Natural killer cell (primary cell): ENCODE data around the gene IL1R1. TPM values are rescaled to one million over a fixed set of nuclear protein-coding genes. Genes with fewer than 3 reads are reported as not detected.

Source experiments
- ATAC-seq, 3 donors: fragments of 150-1000 bp in 2 of 3; fragments of 200-7000 bp in 1 of 3; cut with Tn5 transposase; 1 replicate in 1 of 3; 2 replicates in 2 of 3; pipeline ENCODE4 v1.10.0; 2021; ENCODE audit warnings: mild to moderate bottlenecking in 2 of 3, moderate library complexity in 2 of 3
- DNase-seq, 2 donors: peaks; one replicate each; pipeline versions ENCODE4 v3.0.0 to v3.0.0-alpha.2; 2013 to 2021; ENCODE audit warnings: mixed read lengths in 1 of 2
- H3K27ac ChIP-seq: one replicate; pipeline ENCODE4 v1.5.1; 2013; ENCODE audit warnings: mild to moderate bottlenecking, low read length
- H3K27me3 ChIP-seq: one replicate; pipeline ENCODE4 v1.6.1; 2013; ENCODE audit warnings: low read length; ENCODE audit not compliant: control insufficient read depth, insufficient read depth
- H3K36me3 ChIP-seq: one replicate; pipeline ENCODE4 v1.6.1; 2013; ENCODE audit warnings: low read length; ENCODE audit not compliant: control insufficient read depth, insufficient read depth
- H3K4me1 ChIP-seq: one replicate; pipeline ENCODE4 v1.6.1; 2013; ENCODE audit warnings: low read length; ENCODE audit not compliant: control insufficient read depth, insufficient read depth
- H3K4me3 ChIP-seq: one replicate; pipeline ENCODE4 v1.5.1; 2013; ENCODE audit warnings: low read length
- H3K9me3 ChIP-seq: one replicate; pipeline ENCODE4 v1.6.1; 2013; ENCODE audit warnings: low read length; ENCODE audit not compliant: control insufficient read depth, insufficient read depth
- H3K27ac Mint-ChIP-seq, 2 donors: one replicate each; pipeline ENCODE4 v1.8.0; 2022; ENCODE audit warnings: mild to moderate bottlenecking in 2 of 2, mixed read lengths in 2 of 2, moderate library complexity in 1 of 2
- H3K27me3 Mint-ChIP-seq, 2 donors: one replicate each; pipeline ENCODE4 v1.8.0; 2022; ENCODE audit warnings: low read depth in 2 of 2, mixed read lengths in 2 of 2
- H3K36me3 Mint-ChIP-seq: one replicate; pipeline ENCODE4 v1.8.0; 2022; ENCODE audit warnings: mixed read lengths
- H3K4me1 Mint-ChIP-seq, 2 donors: one replicate each; pipeline ENCODE4 v1.8.0; 2022; ENCODE audit warnings: mixed read lengths in 2 of 2
- H3K4me3 Mint-ChIP-seq: one replicate; pipeline ENCODE4 v1.8.0; 2022; ENCODE audit warnings: mild to moderate bottlenecking, moderate library complexity, mixed read lengths
- H3K9me3 Mint-ChIP-seq, 2 donors: one replicate each; pipeline ENCODE4 v1.8.0; 2022; ENCODE audit warnings: mixed read lengths in 2 of 2
- CTCF ChIP-seq: fragments of 200-600 bp; IDR thresholded peaks from one replicate; pipeline ENCODE4 v1.8.0; 2022; ENCODE audit warnings: antibody characterized with exemption
- WGBS: methylation state at CpG from one replicate; pipeline ENCODE4 v1.1.7; 2013; ENCODE audit warnings: missing lambda C conversion rate; ENCODE audit not compliant: insufficient coverage; 5-methylcytosine and 5-hydroxymethylcytosine counted together
- intact Hi-C: fragments of 100-400 bp; cut with micrococcal nuclease; formaldehyde crosslinking; loops from one replicate; pipeline ENCODE4 v1.14.2; 2022
- total RNA-seq, 4 donors: library from RNA; stranded (reverse); fragments of 120-200 nt in 1 of 4; gene quantifications; one replicate each; pipeline versions ENCODE4 v1.2.3 to v1.2.4, GENCODE V29; 2013 to 2022

The IL1R1 gene
- total RNA-seq, 3 donors from 2014 or later (not counting 1 experiment from before 2014, with no cell fraction given), result 0.45 to 3.1 (median 0.68) TPM

- H3K27ac ChIP-seq, result no peak overlapping the region
- H3K27me3 ChIP-seq, result no peaks in the 10 kb centered on the region
- Mint-ChIP-seq H3K4me3 (no peak overlapping the region), H3K4me1 (no peaks in the 10 kb centered on the region), H3K9me3 (no peaks in the 10 kb centered on the region), H3K27me3 (no peaks in the 10 kb centered on the region), H3K36me3 (no peaks in the 10 kb centered on the region), H3K27ac (no peak overlapping the region)
- no peaks in the 10 kb centered on the region for H3K4me1 ChIP-seq
- no peak for TF ChIP-seq CTCF
- ATAC-seq (no peak), DNase-seq (no peak)
- no peak overlapping the region for H3K4me3 ChIP-seq
- H3K36me3 ChIP-seq, result no peaks in the 10 kb centered on the region
- WGBS, result 92% methylated on average over 3 of the region's 5 CpGs
- intact Hi-C loops, result no loop called here
- H3K9me3 ChIP-seq, result no peaks in the 10 kb centered on the region
Measured at GRCh38 chr2:102168026-102168771, 25.7 kb downstream of the IL1R1 start.

GRCh38 chr2:102171946-102172345 lies 29.4 kb downstream of the IL1R1 start:
- no peaks in the 10 kb centered on the region for H3K9me3 ChIP-seq
- Mint-ChIP-seq H3K36me3 (no peaks in the 10 kb centered on the region), H3K9me3 (no peaks in the 10 kb centered on the region), H3K27ac (no peak overlapping the region), H3K4me3 (no peak overlapping the region), H3K27me3 (peaks cover 0 to 2% of the 10 kb centered on the region in 2 donors), H3K4me1 (no peaks in the 10 kb centered on the region)
- ATAC-seq (no peak), DNase-seq (no peak)
- H3K27me3 ChIP-seq, result no peaks in the 10 kb centered on the region
- H3K4me3 ChIP-seq, result no peak overlapping the region
- 92% methylated on average over 5 of the region's 5 CpGs for WGBS
- H3K4me1 ChIP-seq, result no peaks in the 10 kb centered on the region
- H3K27ac ChIP-seq, result no peak overlapping the region
- intact Hi-C loops, result no loop called here
- H3K36me3 ChIP-seq, result no peaks in the 10 kb centered on the region
- no peak for TF ChIP-seq CTCF

GRCh38 chr2:102172745-102173144 lies 30.2 kb downstream of the IL1R1 start:
- Mint-ChIP-seq H3K9me3 (no peaks in the 10 kb centered on the region), H3K27ac (no peak overlapping the region), H3K36me3 (no peaks in the 10 kb centered on the region), H3K27me3 (peaks cover 0 to 7% of the 10 kb centered on the region in 2 donors), H3K4me1 (no peaks in the 10 kb centered on the region), H3K4me3 (no peak overlapping the region)
- H3K4me1 ChIP-seq, result no peaks in the 10 kb centered on the region
- no peak for DNase-seq
- no peaks in the 10 kb centered on the region for H3K36me3 ChIP-seq
- WGBS, result 57% methylated on average over 3 of the region's 3 CpGs
- ATAC-seq, result no peak
- no peaks in the 10 kb centered on the region for H3K27me3 ChIP-seq
- intact Hi-C loops, result no loop called here
- no peak overlapping the region for H3K4me3 ChIP-seq
- H3K27ac ChIP-seq, result no peak overlapping the region
- TF ChIP-seq CTCF, result no peak
- no peaks in the 10 kb centered on the region for H3K9me3 ChIP-seq

GRCh38 chr2:102176172-102176571 lies 33.6 kb downstream of the IL1R1 start:
- no peaks in the 10 kb centered on the region for H3K36me3 Mint-ChIP-seq
- Histone ChIP-seq H3K27me3 (peaks cover 2% of the 10 kb centered on the region), H3K4me3 (no peak overlapping the region), H3K4me1 (no peaks in the 10 kb centered on the region), H3K9me3 (no peaks in the 10 kb centered on the region), H3K27ac (no peak overlapping the region), H3K36me3 (no peaks in the 10 kb centered on the region)
- H3K4me3 Mint-ChIP-seq, result no peak overlapping the region
- DNase-seq, result no peak
- H3K9me3 Mint-ChIP-seq, result no peaks in the 10 kb centered on the region
- TF ChIP-seq CTCF, result no peak
- WGBS, result 78% methylated on average over 2 of the region's 3 CpGs
- H3K27ac Mint-ChIP-seq, result no peak overlapping the region
- H3K4me1 Mint-ChIP-seq, result no peaks in the 10 kb centered on the region
- intact Hi-C loops, result no loop called here
- peaks cover 8 to 17% of the 10 kb centered on the region in 2 donors for H3K27me3 Mint-ChIP-seq
- ATAC-seq, result no peak
